Measurements from ENCODE around the gene DAP. TPM values are rescaled to one million over a fixed set of nuclear protein-coding genes. Genes with fewer than 3 reads are reported as not detected.

The DAP gene
- total and polyA plus RNA-seq, 10 of the 15 experiments (the other 5 are each of a cell fraction or from before 2014, with no cell fraction given) = 12.9 to 130 (median 49.9) TPM

DNA sequence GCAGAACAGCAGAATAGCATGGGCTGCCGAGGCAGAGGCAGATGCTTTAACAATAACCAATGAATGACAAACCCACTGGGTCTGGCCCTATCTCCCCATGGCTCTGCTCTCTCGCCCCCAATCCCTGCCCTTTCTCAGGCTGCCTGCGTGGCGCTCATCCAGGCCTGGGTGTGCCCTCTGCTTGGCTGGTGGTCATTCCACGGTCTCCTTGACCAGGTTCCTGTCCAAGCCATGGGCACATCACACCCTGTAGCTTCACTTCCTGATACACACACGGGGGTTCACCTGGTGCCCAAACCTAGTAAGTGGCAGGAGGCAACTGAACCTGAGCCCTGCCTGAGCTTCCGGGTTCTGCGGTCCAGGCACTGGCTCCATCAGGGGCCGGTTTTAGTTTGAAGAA lies 87.6 kb downstream of the DAP start:
- no peak overlapping the region for H3K9ac ChIP-seq (ENCODE audit: control insufficient read depth, insufficient read depth, low read length)
- RAD21 ChIA-PET (ENCODE audit: unreplicated experiment) = interaction anchor here (1.2 kb wide), 1 partner anchor 8 kb away, joined by 3 read pairs; no protein-coding TSS in a partner anchor
- no peaks in the 10 kb centered on the region for H3K79me2 ChIP-seq (ENCODE audit: control insufficient read depth, insufficient read depth, low read length)
- H3K9me3 ChIP-seq (replicated peaks; ENCODE audit: control insufficient read depth, insufficient read depth, low read length) = no peaks in the 10 kb centered on the region; the same call in 2 of the 3 replicates
- no peak overlapping the region for H3K4me2 ChIP-seq (ENCODE audit: control insufficient read depth, insufficient read depth)
- H3K27ac ChIP-seq (ENCODE audit: control insufficient read depth, insufficient read depth) = no peak overlapping the region
- SMC1A ChIA-PET (ENCODE audit: uncharacterized antibody, unreplicated experiment) = interaction anchor here (1.0 kb wide), 1 partner anchor 221 kb away, joined by 3 read pairs; no protein-coding TSS in a partner anchor
- no TSS peak for BruUV-seq (replicated peaks)
- FAIRE-seq (no peak), ATAC-seq (peak; percentile 40), DNase-seq (ENCODE audit: low read depth, low spot score) (no peak)
- no peaks in the 10 kb centered on the region for H3K4me1 ChIP-seq (ENCODE audit: control insufficient read depth, insufficient read depth, low read length)
- no peak overlapping the region for H2AFZ ChIP-seq (ENCODE audit: control insufficient read depth, low read depth, low read length)
- no peaks in the 10 kb centered on the region for H3K27me3 ChIP-seq (replicated peaks in 1 of 2; ENCODE audit: control insufficient read depth in 2 of 2, insufficient read depth in 2 of 2, low read length in 1 of 2)
- CTCF ChIA-PET = no interaction called here
- H3K4me3 ChIP-seq = no peak overlapping the region
- in situ Hi-C loops (cut with MboI) (no loop called here), intact Hi-C loops (cut with micrococcal nuclease; ENCODE audit: unreplicated experiment) (no loop called here)
- no peaks in the 10 kb centered on the region for H4K20me1 ChIP-seq (ENCODE audit: control insufficient read depth, insufficient read depth)
- peaks cover 0 to 7% of the 10 kb centered on the region in 2 experiments; a peak in 2 of 4 replicates for H3K36me3 ChIP-seq (ENCODE audit: control insufficient read depth in 2 of 2, insufficient read depth in 2 of 2, low read length in 1 of 2)
- POLR2A ChIA-PET = no interaction called here
- 54% methylated on average over 7 of the region's 9 CpGs for WGBS (ENCODE audit: insufficient coverage, insufficient replicate concordance, low lambda C conversion rate, missing lambda C conversion rate)
- TF ChIP-seq PAX8 (IDR thresholded peaks at IDR 0.05) (no peak), EZH2 (IDR thresholded peaks at IDR 0.05; ENCODE audit: borderline replicate concordance, control insufficient read depth, low read depth, low read length) (no peak), NFYA (IDR thresholded peaks at IDR 0.05; ENCODE audit: borderline replicate concordance, low read depth, low read length) (no peak), MTA3 (IDR thresholded peaks at IDR 0.05; ENCODE audit: borderline replicate concordance, low read length) (no peak), HDAC2 (IDR thresholded peaks at IDR 0.05) (no peak), MEF2B (IDR thresholded peaks at IDR 0.05; ENCODE audit: partially characterized antibody, poor library complexity, severe bottlenecking) (no peak), ZNF24 (IDR thresholded peaks at IDR 0.05) (no peak), YBX1 (IDR thresholded peaks at IDR 0.05) (no peak), NR2C2 (IDR thresholded peaks at IDR 0.05; ENCODE audit: borderline replicate concordance, control insufficient read depth, insufficient read length, low read depth) (no peak)

- Histone ChIP-seq H3K36me3 (ENCODE audit: control insufficient read depth in 2 of 2, insufficient read depth in 2 of 2, low read length in 1 of 2) (peaks cover 0 to 3% of the 10 kb centered on the region in 2 experiments; a peak in 2 of 4 replicates), H3K27me3 (replicated peaks in 1 of 2; ENCODE audit: control insufficient read depth in 2 of 2, insufficient read depth in 2 of 2, low read length in 1 of 2) (no peaks in the 10 kb centered on the region)
- in situ Hi-C loops (cut with MboI) = no loop called here
Measured at GRCh38 chr5:10673017-10673389, 88.0 kb downstream of the DAP start.

More at GRCh38 chr5:10673017-10673389, 88.0 kb downstream of the DAP start:
- CTCF ChIA-PET = no interaction called here
- Histone ChIP-seq H3K4me2 (ENCODE audit: control insufficient read depth, insufficient read depth) (no peak overlapping the region), H3K9me3 (replicated peaks; ENCODE audit: control insufficient read depth, insufficient read depth, low read length) (no peaks in the 10 kb centered on the region; the same call in 2 of the 3 replicates), H3K9ac (ENCODE audit: control insufficient read depth, insufficient read depth, low read length) (no peak overlapping the region), H2AFZ (ENCODE audit: control insufficient read depth, low read depth, low read length) (no peak overlapping the region), H3K27ac (ENCODE audit: control insufficient read depth, insufficient read depth) (no peak overlapping the region), H3K4me1 (ENCODE audit: control insufficient read depth, insufficient read depth, low read length) (no peaks in the 10 kb centered on the region), H4K20me1 (ENCODE audit: control insufficient read depth, insufficient read depth) (no peaks in the 10 kb centered on the region), H3K4me3 (no peak overlapping the region), H3K79me2 (ENCODE audit: control insufficient read depth, insufficient read depth, low read length) (no peaks in the 10 kb centered on the region)
- intact Hi-C loops (cut with micrococcal nuclease; ENCODE audit: unreplicated experiment) = no loop called here
- WGBS (ENCODE audit: insufficient coverage, insufficient replicate concordance, low lambda C conversion rate, missing lambda C conversion rate) = 68% methylated on average over 8 of the region's 8 CpGs
- TF ChIP-seq SMAD1 (IDR thresholded peaks at IDR 0.05; ENCODE audit: low read depth, partially characterized antibody) = no peak
- no peak for TF ChIP-seq EZH2 (IDR thresholded peaks at IDR 0.05; ENCODE audit: borderline replicate concordance, control insufficient read depth, low read depth, low read length)
- no peak for TF ChIP-seq TCF7 (IDR thresholded peaks at IDR 0.05; ENCODE audit: borderline replicate concordance)
- no peak for TF ChIP-seq ZNF622 (IDR thresholded peaks at IDR 0.05)
- TF ChIP-seq NBN (IDR thresholded peaks at IDR 0.05) = no peak
- TF ChIP-seq NR2C1 (IDR thresholded peaks at IDR 0.05) = no peak
- no peak for TF ChIP-seq RUNX3 (IDR thresholded peaks at IDR 0.05; ENCODE audit: low read length)
- SMC1A ChIA-PET (ENCODE audit: uncharacterized antibody, unreplicated experiment) = no interaction called here
- DNase-seq (ENCODE audit: low read depth, low spot score) (no peak), ATAC-seq (no peak), FAIRE-seq (no peak)
- POLR2A ChIA-PET = no interaction called here
- BruUV-seq (replicated peaks) = no TSS peak
- RAD21 ChIA-PET (ENCODE audit: unreplicated experiment) = interaction anchor here (1.2 kb wide), 1 partner anchor 8 kb away, joined by 3 read pairs; no protein-coding TSS in a partner anchor

Data from GM12878 (cell line).